Type B pancreatic cell (in vitro differentiated cells): ENCODE data around the gene VPS54. TPM values are rescaled to one million over a fixed set of nuclear protein-coding genes. Genes with fewer than 3 reads are reported as not detected.
A peak's percentile ranks its signal among the peaks of the same experiment; 100 is the strongest.
"Not testable (repeated sequence)": the region's sequence is repeated elsewhere in the genome, so short reads cannot be mapped to it uniquely, and the experiment has no call there.

Experiments used
- DNase-seq: peaks from one replicate; pipeline ENCODE4 v3.0.0; 2021; ENCODE audit warnings: mixed read lengths; ENCODE audit not compliant: unreplicated experiment; ENCODE audit errors: extremely low spot score
- H3K27ac Mint-ChIP-seq: 2 replicates; pipeline ENCODE4 v1.8.0; 2021; ENCODE audit warnings: mild to moderate bottlenecking, mixed read lengths
- H3K27me3 Mint-ChIP-seq: 2 replicates; pipeline ENCODE4 v1.8.0; 2021; ENCODE audit warnings: mixed read lengths
- H3K36me3 Mint-ChIP-seq: 2 replicates; pipeline ENCODE4 v1.8.0; 2021; ENCODE audit warnings: mixed read lengths
- H3K4me1 Mint-ChIP-seq: one replicate; pipeline ENCODE4 v1.8.0; 2021; ENCODE audit warnings: mixed read lengths; ENCODE audit not compliant: unreplicated experiment
- H3K4me3 Mint-ChIP-seq: 2 replicates; pipeline ENCODE4 v1.8.0; 2021; ENCODE audit warnings: mild to moderate bottlenecking, mixed read lengths
- H3K9me3 Mint-ChIP-seq: 2 replicates; pipeline ENCODE4 v1.8.0; 2021; ENCODE audit warnings: mixed read lengths
- CTCF ChIP-seq: fragments of 200-600 bp; sonication (generic); conservative IDR thresholded peaks from 2 replicates; pipeline ENCODE4 v1.5.0; 2021; ENCODE audit warnings: antibody characterized with exemption, mild to moderate bottlenecking
- total RNA-seq: library from RNA; stranded (reverse); gene quantifications from 2 replicates; pipeline ENCODE4 v1.2.1, GENCODE V29; 2021; ENCODE audit warnings: low replicate concordance

VPS54 gene
- total RNA-seq, 1 donor from 2014 or later = 23.3 TPM

GRCh38 chr2:64005707-64006356 lies 13.4 kb downstream of the VPS54 start:
- no peak overlapping the region for H3K4me3 Mint-ChIP-seq
- peaks cover 26% of the 10 kb centered on the region for H3K36me3 Mint-ChIP-seq
- H3K9me3 Mint-ChIP-seq = peaks cover 4% of the 10 kb centered on the region
- H3K4me1 Mint-ChIP-seq = no peaks in the 10 kb centered on the region
- DNase-seq = no peak
- no peaks in the 10 kb centered on the region for H3K27me3 Mint-ChIP-seq
- no peak overlapping the region for H3K27ac Mint-ChIP-seq
- TF ChIP-seq CTCF = no peak

GRCh38 chr2:64003239-64003638 lies 16.0 kb downstream of the VPS54 start:
- Mint-ChIP-seq H3K27me3 (no peaks in the 10 kb centered on the region), H3K36me3 (peaks cover 31% of the 10 kb centered on the region), H3K27ac (no peak overlapping the region), H3K4me3 (no peak overlapping the region), H3K9me3 (peaks cover 4% of the 10 kb centered on the region), H3K4me1 (no peaks in the 10 kb centered on the region)
- no peak for DNase-seq
- no peak for TF ChIP-seq CTCF

- H3K27me3 Mint-ChIP-seq = no peaks in the 10 kb centered on the region
- no peak overlapping the region for H3K4me3 Mint-ChIP-seq
- H3K36me3 Mint-ChIP-seq = peaks cover 32% of the 10 kb centered on the region
- no peaks in the 10 kb centered on the region for H3K9me3 Mint-ChIP-seq
- no peaks in the 10 kb centered on the region for H3K4me1 Mint-ChIP-seq
- no peak for TF ChIP-seq CTCF
- DNase-seq = no peak
- no peak overlapping the region for H3K27ac Mint-ChIP-seq
These were observed 17.7 kb downstream of the VPS54 start for GRCh38 chr2:64001382-64002101.

GRCh38 chr2:64000630-64001381 lies 18.4 kb downstream of the VPS54 start:
- no peaks in the 10 kb centered on the region for H3K9me3 Mint-ChIP-seq
- TF ChIP-seq CTCF = peak; percentile 27
- H3K4me3 Mint-ChIP-seq = no peak overlapping the region
- no peak for DNase-seq
- peaks cover 25% of the 10 kb centered on the region for H3K36me3 Mint-ChIP-seq
- H3K4me1 Mint-ChIP-seq = no peaks in the 10 kb centered on the region
- H3K27me3 Mint-ChIP-seq = no peaks in the 10 kb centered on the region
- no peak overlapping the region for H3K27ac Mint-ChIP-seq

GRCh38 chr2:63999049-63999448 lies 20.2 kb downstream of the VPS54 start:
- peaks cover 34% of the 10 kb centered on the region for H3K36me3 Mint-ChIP-seq
- no peaks in the 10 kb centered on the region for H3K4me1 Mint-ChIP-seq
- no peak for TF ChIP-seq CTCF
- no peak overlapping the region for H3K4me3 Mint-ChIP-seq
- H3K27me3 Mint-ChIP-seq = no peaks in the 10 kb centered on the region
- no peak for DNase-seq
- no peak overlapping the region for H3K27ac Mint-ChIP-seq
- H3K9me3 Mint-ChIP-seq = peaks cover 5% of the 10 kb centered on the region

GRCh38 chr2:63996582-63997198 lies 22.5 kb downstream of the VPS54 start:
- H3K4me3 Mint-ChIP-seq, H3K4me1 Mint-ChIP-seq, DNase-seq, H3K27me3 Mint-ChIP-seq, H3K27ac Mint-ChIP-seq: not testable (repeated sequence)
- Mint-ChIP-seq H3K9me3 (peaks cover 10% of the 10 kb centered on the region), H3K36me3 (peaks cover 43% of the 10 kb centered on the region)

GRCh38 chr2:63994329-63995070 lies 24.7 kb downstream of the VPS54 start:
- Mint-ChIP-seq H3K9me3 (peaks cover 10% of the 10 kb centered on the region), H3K36me3 (peaks cover 46% of the 10 kb centered on the region)
- not testable (repeated sequence) for H3K4me1 Mint-ChIP-seq, H3K27me3 Mint-ChIP-seq, H3K27ac Mint-ChIP-seq, DNase-seq, H3K4me3 Mint-ChIP-seq
